ENCODE data around the gene ARL4D. TPM values are rescaled to one million over a fixed set of nuclear protein-coding genes. Genes with fewer than 3 reads are reported as not detected.

ARL4D gene
- total and polyA plus RNA-seq, 2 of the 8 experiments (the other 6 are each of a cell fraction or from before 2014, with no cell fraction given) = 8.4 to 9.2 TPM

DNA sequence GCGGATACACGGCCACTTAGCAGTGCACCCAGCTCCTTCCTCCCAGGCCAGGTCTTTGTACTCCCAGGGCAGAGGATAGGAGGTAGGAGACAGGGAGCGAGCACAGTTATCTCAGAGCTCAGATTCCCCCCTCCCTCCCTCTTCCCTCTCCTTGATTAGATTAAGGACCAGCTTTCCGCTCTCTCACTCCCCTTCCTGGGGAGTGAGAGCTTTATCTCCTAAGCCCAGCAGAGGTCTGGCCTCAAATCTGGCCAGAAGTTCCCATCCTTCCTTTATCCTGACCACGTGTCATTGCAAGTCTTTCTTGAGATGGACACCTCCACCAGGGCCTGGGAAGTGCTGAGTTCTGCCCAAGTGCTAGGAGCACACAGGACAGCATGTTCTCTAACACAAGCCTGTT lies 5.1 kb downstream of the ARL4D start:
- TF ChIP-seq TEAD4 (IDR thresholded peaks at IDR 0.05; ENCODE audit: low read depth, low read length) (no peak), KDM5A (IDR thresholded peaks at IDR 0.05; ENCODE audit: low read length) (no peak), SRF (IDR thresholded peaks at IDR 0.05; ENCODE audit: low read depth, low read length) (no peak), RXRA (IDR thresholded peaks at IDR 0.05; ENCODE audit: insufficient read depth, low read depth, low read length) (no peak), KDM1A (IDR thresholded peaks at IDR 0.05; ENCODE audit: borderline replicate concordance, low read length) (no peak), NANOG (IDR thresholded peaks at IDR 0.05; ENCODE audit: insufficient read depth, low read depth, low read length, poor library complexity, severe bottlenecking) (no peak)
- TF ChIP-seq, protein P1, sequence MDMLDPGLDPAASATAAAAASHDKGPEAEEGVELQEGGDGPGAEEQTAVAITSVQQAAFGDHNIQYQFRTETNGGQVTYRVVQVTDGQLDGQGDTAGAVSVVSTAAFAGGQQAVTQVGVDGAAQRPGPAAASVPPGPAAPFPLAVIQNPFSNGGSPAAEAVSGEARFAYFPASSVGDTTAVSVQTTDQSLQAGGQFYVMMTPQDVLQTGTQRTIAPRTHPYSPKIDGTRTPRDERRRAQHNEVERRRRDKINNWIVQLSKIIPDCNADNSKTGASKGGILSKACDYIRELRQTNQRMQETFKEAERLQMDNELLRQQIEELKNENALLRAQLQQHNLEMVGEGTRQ (IDR thresholded peaks at IDR 0.05; ENCODE audit: low read length) = no peak

More for the DNA sequence above, 5.1 kb downstream of the ARL4D start:
- no peak overlapping the region for H4K5ac ChIP-seq (ENCODE audit: insufficient read length, low read depth, low read length)
- H3K18ac ChIP-seq (ENCODE audit: extremely low read depth, low read length) = no peak overlapping the region
- ChIA-PET POLR2A (ENCODE audit: partially characterized antibody) (interaction anchor here (0.7 to 15.1 kb wide), 6 partner anchors 9 to 80 kb away, joined by 3 to 184 read pairs (median 5); partner anchors contain the start of gene DHX8), CTCF (ENCODE audit: partially characterized antibody) (interaction anchor here (0.9 to 14.9 kb wide), 8 partner anchors 10 to 77 kb away, joined by 3 to 296 read pairs (median 6); partner anchors contain the start of gene DHX8)
- no peak overlapping the region for H3K4me3 ChIP-seq (ENCODE audit: extremely low read depth in 1 of 4, insufficient read depth in 2 of 4, low read depth in 3 of 4, low read length in 4 of 4)
- no peak overlapping the region for H3K27ac ChIP-seq (ENCODE audit: low read depth, low read length)
- H2BK5ac ChIP-seq (ENCODE audit: low read depth, low read length) = no peak overlapping the region
- H3K27me3 ChIP-seq (replicated peaks in 1 of 4; ENCODE audit: control insufficient read depth in 3 of 4, extremely low read depth in 1 of 4, insufficient read depth in 3 of 4, low read length in 3 of 4) = no peaks in the 10 kb centered on the region
- H2BK120ac ChIP-seq (replicated peaks; ENCODE audit: low read depth, low read length) = no peak overlapping the region
- H4K20me1 ChIP-seq (replicated peaks in 1 of 2; ENCODE audit: control insufficient read depth in 1 of 2, insufficient read depth in 2 of 2, low read length in 2 of 2) = no peaks in the 10 kb centered on the region
- peak overlapping the region; percentile 97 for H2AK5ac ChIP-seq (ENCODE audit: low read depth, low read length)
- H3K79me2 ChIP-seq (ENCODE audit: control insufficient read depth in 1 of 2, insufficient read depth in 2 of 2, low read length in 2 of 2) = no peaks in the 10 kb centered on the region
- H3K9ac ChIP-seq (replicated peaks in 1 of 4; ENCODE audit: extremely low read depth in 1 of 4, low read depth in 3 of 4, low read length in 3 of 4) = no peak overlapping the region
- H2BK12ac ChIP-seq (ENCODE audit: low read depth, low read length) = no peak overlapping the region
- H2BK15ac ChIP-seq (ENCODE audit: low read length) = peak overlapping the region; percentile 72; the same call in 1 of the 2 replicates
- H3K4ac ChIP-seq (replicated peaks; ENCODE audit: insufficient read length, low read depth, low read length) = no peak overlapping the region
- H3K23ac ChIP-seq (ENCODE audit: insufficient read length) = no peak overlapping the region
- no peak for DNase-seq (ENCODE audit: low read depth in 1 of 2, low spot score in 2 of 2)
- no peak for FAIRE-seq
- H3K9me3 ChIP-seq (ENCODE audit: insufficient read depth in 2 of 2, low read depth in 1 of 2, low read length in 1 of 2) = no peaks in the 10 kb centered on the region
- H4K8ac ChIP-seq (ENCODE audit: extremely low read depth, insufficient read depth, low read length) = no peak overlapping the region
- no peak overlapping the region for H3K56ac ChIP-seq (replicated peaks; ENCODE audit: insufficient read length, low read depth, low read length)
- H2BK20ac ChIP-seq (ENCODE audit: low read length) = no peak overlapping the region
- H3K4me1 ChIP-seq (replicated peaks in 1 of 4; ENCODE audit: control insufficient read depth in 3 of 4, insufficient read depth in 4 of 4, low read length in 3 of 4) = peaks cover 0 to 10% (median 3%) of the 10 kb centered on the region in 4 experiments; a peak in 4 of 7 replicates
- H3K79me1 ChIP-seq (ENCODE audit: low read depth, low read length) = no peaks in the 10 kb centered on the region; the same call in 1 of the 2 replicates
- no peak overlapping the region for H3K4me2 ChIP-seq (ENCODE audit: insufficient read depth in 1 of 2, low read depth in 2 of 2, low read length in 2 of 2)
- no peaks in the 10 kb centered on the region; the same call in 1 of the 2 replicates for H3K23me2 ChIP-seq (ENCODE audit: low read depth, low read length)
- no peak overlapping the region for H2AFZ ChIP-seq (ENCODE audit: low read length)
- WGBS, 2 experiments (ENCODE audit: extremely low coverage in 1 of 2, insufficient coverage in 1 of 2, insufficient read length in 1 of 2, insufficient replicate concordance in 2 of 2, low coverage in 1 of 2, low lambda C conversion rate in 2 of 2, missing lambda C conversion rate in 1 of 2) = 84% methylated on average over 5 of the region's 5 CpGs; no CpG with 5 or more reads in 1 of the 2 experiments
- H3K36me3 ChIP-seq (ENCODE audit: control insufficient read depth in 2 of 4, insufficient read depth in 4 of 4, low read length in 3 of 4) = 0 out of 8 replicates have a peak, but pooled peaks cover 0 to 2% (median 0%) of the 10 kb centered on the region in 4 experiments
- H4K91ac ChIP-seq (replicated peaks; ENCODE audit: insufficient read length, low read length) = no peak overlapping the region
- no peak overlapping the region for H3K14ac ChIP-seq (ENCODE audit: insufficient read length)
